HG02943 (cell line): ENCODE results near the gene TBX20.

Experiments
- ATAC-seq: cut with Tn5 transposase; IDR thresholded peaks from one replicate; pipeline ENCODE4 v1.9.1; 2021; ENCODE audit warnings: mild to moderate bottlenecking, low read depth, moderate library complexity; ENCODE audit not compliant: unreplicated experiment

TBX20 gene, protein sequence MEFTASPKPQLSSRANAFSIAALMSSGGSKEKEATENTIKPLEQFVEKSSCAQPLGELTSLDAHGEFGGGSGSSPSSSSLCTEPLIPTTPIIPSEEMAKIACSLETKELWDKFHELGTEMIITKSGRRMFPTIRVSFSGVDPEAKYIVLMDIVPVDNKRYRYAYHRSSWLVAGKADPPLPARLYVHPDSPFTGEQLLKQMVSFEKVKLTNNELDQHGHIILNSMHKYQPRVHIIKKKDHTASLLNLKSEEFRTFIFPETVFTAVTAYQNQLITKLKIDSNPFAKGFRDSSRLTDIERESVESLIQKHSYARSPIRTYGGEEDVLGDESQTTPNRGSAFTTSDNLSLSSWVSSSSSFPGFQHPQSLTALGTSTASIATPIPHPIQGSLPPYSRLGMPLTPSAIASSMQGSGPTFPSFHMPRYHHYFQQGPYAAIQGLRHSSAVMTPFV

DNA sequence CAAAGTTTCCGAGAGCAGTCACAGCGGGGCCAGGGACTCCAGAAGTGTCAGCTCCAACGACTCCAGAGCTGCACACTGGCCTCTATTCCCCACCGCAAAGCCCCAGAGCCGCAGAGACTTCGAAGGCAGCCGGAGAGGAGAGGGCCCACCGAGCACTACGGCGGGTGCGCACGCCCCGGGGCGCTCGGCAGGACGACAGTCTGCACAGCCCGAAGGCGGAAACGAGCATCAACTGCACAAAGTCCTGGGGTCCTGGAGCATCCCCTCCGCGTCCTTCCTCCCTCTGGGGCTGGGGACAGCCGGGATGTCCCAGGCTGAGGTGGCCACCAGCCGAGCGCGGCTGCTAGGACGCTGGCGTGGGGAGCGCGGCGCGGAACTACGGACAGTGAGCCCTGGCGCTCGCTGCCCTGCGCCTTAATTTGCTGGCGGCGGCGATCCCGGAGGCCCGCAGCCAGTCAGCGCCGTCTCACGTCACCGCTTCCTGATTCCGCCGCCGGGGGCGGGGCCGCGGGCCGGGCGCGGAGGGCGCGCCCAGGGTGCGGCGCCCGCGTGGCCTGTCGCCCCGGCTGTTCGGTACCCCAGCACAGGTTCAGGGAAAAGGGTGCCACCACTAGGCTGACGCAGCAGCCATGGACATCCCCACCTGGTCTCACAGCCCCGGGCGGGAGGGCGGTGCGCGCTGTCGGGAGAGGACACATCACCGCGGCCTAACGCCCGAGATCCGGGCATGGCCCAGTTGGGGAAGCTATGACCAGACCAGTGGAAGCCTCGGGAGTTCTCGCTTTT is at the start of gene TBX20:
Gene TBX20, minus strand, starts transcription at position 391 of the 786 bp plus-strand sequence. CDS start 480 bp downstream, outside the sequence.
- ATAC-seq: no peak

DNA sequence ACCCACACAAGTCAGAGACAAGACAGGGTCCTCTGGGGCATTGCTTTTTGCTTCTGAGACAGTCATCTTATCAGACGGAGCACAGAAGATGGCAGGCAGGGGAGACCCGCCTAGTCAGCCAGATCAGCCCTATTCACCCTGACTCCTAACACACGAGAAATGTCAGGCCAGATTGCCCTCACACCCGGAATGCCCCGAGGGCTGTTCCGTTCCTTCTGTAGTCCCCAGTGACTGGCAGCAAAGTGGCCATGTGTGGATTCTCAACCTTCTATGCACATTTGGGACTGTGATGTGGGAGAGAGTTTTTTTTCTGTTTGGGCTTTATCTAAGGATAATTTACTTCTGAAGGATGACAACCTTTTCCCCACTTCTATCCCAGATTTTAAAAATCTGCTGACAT is 35.5 kb upstream of the TBX20 start:
- no peak for ATAC-seq

DNA sequence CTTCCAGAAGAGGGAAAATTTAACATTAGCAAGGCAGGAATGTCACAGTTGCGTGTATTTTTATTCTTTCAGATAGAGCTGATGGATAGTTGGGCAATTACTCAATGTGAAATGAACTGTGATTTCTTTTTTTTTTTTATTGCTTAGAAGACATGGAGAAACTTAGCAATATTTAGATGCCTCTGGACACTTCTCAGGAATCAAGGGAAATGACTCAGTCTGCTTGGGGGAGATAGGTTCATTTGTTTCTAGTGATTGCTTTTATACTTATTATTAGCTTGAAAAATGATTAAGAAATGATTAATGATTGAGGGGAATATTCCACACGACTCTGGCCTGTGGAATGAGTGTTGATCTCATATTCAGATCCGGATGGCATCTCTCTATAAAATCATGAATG is 33.1 kb upstream of the TBX20 start:
- ATAC-seq: no peak

DNA sequence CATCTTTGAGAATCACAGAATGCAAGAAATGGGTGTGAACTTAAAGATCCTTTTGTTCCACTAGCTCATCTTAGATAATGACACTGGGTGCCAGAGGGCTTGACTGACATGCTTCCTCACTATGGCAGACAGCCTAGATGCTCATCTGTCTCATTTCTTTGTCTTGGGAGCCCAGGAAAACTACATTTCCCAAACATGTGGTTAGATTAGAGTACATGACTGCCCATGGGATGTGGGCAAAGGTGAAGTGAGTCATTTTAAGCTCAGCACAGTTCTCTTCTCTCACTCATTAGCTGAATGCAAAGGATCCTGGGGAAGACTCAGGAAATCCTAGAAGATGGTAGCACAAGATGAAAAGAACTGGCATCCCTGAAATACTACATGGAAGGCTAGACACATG is 32.5 kb upstream of the TBX20 start:
- ATAC-seq: no peak

DNA sequence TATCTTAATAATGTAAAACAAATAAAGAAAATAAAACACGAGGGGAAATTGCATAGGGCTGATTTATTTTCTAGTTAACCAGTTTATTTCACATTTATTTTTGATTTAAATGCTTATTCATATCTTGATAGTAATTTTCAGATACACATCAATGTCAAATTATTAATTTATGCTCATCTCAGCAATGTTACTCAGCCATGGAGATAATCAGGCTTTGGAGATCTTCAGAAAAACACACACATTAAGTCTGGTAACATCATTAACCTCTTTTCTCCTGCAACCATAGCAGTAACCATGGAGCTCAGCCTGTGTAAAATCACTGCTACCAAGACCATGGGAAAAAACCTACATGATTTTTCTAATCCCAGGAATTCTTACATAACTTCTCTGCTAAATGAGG is 31.9 kb upstream of the TBX20 start:
- ATAC-seq: no peak

DNA sequence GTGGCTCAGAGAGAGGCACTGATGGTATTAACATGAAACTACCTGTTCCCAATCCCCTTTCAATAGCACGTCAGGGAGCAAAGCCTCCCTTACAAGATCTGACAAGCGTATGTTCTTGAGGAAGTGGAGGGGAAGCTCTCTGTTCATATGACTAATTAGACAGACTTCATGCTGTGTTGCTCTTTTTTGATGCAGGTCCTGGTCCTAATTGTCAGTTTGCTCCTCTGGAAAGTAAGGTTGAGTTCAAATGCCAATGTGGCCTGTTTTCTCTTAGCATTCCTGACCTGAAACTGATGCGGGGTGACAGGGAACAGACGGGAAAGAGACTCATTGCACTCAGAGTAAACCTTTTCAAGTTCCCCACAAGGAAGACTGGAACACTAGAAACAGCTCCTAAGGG is 27.0 kb upstream of the TBX20 start:
- no peak for ATAC-seq

DNA sequence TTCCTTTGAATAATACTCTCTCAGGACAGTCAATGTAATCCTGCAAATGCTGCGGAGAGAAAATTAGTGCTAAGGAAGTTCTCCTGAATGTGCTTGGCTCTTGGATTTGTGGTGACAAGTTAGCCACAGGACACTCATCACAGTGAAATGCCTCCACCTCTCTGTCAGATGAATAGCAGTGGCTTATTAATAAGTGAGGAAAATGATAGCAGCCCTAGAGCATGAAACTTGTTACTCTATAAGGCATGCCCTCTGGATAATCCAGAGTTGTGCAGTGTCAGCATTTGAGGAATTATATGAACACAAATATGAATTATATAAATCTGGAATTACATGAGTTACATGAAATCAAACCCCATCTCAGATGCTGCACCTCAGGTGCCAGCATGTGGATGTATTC is 23.5 kb upstream of the TBX20 start:
- ATAC-seq: no peak

DNA sequence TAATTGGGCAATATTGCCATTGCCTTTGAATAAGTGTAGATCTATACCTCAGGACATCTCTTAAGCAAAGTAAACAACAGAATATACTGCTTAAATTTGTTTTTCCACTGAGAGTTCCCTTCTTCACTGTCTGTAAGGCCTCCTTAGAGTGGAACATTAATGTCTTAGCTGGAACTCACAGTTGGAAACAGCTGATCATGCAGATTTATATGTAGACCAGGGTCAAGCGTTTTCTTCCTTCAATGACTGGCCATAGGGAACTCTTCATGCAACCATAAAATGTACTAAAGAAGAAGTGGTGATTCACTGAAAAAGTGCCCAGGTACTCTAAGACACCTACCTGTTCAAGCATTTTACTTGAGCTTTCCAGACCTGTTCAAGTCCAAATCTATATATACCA is 18.3 kb upstream of the TBX20 start:
- ATAC-seq: no peak

DNA sequence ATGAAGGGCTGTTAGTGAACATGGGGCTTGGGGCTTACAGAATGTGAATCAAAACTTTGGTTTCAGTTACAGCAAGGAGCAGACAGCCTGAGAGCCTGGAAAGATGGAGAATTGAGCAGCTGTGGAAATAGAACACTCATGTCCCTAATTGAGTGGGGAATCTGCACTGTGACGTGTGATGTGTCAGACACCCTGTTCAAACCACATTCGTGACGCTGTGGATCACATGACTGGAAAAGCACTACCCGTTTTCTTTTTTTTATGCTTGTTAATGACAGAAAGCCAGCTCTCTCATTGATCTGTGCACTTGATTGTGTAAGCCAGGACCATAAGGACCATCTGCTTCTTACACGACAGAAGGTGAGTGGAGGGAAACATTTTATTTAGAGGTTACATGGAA is 15.1 kb upstream of the TBX20 start:
- no peak for ATAC-seq

DNA sequence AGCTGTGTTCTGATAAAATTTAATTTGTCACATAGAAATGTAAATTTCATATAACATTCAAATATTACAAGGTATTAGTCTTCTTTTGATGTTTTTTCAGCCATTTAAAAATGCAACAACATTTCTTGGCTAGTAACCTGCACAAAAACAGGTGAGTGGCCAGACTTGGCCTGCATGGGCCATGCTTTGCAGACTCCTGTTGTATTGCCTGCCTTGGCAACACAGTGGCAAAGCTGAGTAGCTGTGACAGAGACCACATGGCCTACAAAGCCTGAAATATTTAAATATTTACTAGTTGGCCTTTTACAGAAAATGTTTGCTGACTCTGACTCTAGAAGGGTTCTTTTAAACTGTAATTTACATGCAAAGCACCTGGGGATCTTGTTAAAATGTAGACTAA is 13.5 kb upstream of the TBX20 start:
- no peak for ATAC-seq

DNA sequence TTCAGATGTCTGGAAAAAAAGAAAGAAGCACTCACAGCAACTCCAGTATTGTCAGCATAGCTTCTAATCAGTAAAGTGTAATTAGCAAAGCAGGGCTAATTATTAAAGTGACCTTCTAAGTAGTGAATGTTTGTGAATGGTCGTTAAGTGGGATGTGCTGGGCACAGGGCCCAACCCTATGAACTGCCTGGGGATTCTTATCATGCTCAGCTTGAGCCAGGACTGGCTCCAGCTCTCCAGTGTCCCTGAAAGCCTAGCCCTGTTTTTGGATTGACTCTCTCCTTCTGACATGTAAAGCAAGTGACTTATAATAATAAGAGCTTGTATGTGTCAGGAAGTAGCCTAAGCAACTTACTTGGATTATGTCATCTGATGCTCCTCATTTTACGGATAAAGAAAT is 9.5 kb upstream of the TBX20 start:
- no peak for ATAC-seq

DNA sequence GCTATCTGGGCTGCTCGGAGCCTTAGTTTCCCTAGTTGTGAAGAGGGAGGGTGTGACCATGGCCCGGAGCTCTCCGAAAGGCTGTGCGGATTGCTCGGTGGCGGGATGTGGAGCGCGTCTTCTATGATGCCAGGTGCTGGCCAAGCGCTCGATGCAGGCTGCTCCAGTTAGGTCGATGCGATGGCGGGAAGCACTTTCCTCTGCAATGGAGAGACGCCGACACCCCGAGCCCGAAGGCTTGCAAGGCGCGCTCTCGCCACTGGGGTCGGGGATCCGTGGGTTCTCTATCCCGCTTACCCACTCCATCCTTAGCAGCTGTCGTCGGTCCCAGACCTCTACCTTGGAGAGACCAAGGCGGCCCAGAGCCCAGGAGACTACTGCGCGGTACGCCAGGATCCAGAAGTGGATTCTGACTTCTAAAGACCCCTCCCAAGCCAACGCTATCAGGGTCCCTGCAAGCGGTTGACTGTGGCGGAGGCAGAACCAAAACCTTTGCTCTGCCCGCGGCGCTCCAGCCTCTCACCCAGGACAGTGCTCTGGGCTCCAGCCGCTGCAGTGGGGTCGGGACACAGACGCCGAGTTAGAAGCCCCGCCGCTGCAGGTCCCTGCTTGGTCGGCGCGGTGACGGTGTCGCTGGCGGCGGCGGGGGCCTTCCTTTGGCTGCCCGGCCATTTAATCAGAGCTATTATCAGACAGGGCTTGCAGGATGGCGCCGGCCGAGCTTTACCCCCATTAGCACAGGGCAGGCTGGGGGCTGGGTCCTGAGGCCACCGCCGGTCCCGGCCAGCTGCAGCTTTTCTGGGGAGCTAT is 7.8 kb upstream of the TBX20 start:
- no peak for ATAC-seq

DNA sequence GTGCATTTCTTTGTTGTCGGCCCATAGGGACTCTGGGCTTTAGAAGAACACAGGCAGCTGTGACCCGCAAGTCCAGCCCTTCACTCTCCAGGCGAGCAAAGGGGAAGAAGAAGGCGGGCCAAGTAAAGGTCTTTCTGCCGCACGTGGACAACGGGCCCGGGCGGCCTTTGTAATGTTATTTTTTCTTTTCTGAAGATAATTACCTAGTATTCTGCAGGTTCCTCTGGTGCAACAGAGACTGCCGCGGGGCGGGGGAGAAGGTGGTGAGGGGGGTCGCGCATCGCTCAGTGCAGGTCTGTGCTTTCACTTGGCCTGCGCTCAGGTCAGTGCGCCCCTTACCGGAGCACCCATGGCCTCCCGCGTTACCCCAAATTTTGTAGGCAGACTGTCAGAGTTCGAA is 7.1 kb upstream of the TBX20 start:
- ATAC-seq: no peak

DNA sequence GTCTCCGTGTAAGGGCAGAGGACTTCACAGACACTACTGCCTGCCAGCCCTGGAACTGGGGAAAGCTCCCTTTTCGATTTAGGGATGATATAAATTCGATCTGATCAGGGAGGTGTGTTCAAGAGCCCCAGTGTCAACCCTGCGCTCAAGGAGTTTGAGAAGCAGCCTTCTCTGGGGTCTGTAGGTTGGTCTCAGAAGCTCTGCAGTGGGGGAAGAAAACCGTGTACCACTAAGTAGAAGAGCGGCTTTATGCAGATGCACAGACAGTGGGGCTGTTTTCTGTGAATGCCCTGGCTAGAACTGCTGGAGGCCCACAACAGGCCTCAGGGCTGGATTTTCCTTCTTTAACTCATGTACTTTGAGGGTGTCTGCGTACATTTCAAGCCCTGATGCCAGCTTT is 6.3 kb upstream of the TBX20 start:
- ATAC-seq: no peak

DNA sequence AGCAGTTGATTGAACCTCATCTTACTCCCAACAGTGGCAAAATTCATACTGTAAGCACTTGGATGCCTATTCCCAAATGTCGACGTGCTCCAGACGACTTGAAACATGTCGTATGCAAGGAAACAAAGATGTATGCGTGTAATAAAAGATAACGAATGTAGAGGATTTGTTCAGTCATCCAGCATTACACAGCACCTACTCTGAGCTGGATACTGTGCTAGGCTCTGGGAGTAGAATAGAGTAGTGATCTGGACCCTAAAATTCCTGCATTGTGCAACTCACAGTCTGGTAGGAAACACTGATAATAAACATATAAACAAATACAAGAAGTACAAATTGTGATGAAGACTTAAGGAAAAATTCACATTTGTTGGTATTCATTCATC is 5.6 kb upstream of the TBX20 start:
- no peak for ATAC-seq

DNA sequence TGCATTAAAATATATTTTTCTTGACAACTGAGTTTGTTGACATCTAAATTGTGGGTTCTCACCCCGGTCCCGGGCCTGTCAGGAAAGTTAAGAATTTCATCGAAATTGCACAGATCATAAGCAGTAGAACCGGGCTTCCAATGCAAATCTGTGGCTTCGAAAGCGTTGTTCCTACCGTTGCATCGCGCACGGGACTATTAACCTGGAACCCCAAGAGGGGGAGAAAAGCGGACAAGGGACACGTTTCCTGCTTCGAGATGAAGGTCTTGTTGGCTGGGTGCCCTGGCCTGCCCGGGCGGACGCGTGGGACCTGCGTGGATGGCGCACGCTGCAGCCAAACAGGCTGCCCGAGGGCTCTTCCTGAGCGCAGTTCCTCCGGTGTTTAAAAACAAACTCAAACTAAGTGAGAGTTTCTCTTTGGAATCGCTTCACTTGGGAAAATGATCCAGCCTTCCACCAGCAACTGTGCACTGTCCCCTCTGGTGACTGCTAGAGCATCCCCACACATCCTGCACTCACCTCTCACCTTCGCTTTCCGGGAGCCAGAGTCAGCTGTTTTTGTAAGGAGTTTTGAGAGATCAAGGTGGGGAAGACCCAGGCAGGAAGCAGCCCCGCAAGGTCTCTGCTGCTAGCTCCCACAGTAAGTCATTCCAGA is 5.1 kb upstream of the TBX20 start:
- ATAC-seq: no peak

DNA sequence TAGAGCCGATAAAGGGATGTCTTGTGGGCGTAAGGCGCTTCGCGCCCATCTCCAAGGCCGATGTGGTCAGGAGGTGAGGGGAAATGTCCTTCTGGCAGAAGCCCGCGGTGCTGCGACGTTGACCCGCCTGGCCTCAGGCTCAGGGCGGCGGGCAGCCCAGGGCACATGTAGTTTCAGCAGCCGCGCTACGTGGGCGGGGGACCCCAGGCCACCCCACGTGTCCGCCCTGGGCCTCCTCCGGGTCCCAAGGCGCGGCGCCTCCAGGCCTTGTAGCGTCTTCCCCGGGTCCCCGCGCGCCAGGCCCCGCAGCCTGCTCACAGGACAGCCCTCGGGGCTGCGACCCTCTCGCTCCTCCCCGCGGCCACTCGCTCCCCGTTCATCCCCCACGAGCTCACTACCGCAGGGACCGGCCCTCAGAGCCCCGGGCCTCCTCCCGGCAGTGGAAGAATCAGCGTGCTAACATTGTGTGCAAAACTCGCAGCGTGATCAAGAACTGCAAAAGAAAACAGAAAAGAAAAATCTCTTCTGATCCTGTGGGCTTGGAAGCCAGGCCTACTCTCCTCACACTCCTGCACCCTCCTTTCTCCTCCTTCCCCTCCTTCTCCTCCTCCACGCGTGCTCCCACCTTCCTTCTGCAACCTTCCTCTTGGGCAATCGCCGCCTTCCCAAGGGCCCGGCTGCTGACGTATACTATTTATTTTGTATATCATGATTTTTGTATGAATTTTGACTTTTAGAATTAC is 4.4 kb upstream of the TBX20 start:
- no peak for ATAC-seq

DNA sequence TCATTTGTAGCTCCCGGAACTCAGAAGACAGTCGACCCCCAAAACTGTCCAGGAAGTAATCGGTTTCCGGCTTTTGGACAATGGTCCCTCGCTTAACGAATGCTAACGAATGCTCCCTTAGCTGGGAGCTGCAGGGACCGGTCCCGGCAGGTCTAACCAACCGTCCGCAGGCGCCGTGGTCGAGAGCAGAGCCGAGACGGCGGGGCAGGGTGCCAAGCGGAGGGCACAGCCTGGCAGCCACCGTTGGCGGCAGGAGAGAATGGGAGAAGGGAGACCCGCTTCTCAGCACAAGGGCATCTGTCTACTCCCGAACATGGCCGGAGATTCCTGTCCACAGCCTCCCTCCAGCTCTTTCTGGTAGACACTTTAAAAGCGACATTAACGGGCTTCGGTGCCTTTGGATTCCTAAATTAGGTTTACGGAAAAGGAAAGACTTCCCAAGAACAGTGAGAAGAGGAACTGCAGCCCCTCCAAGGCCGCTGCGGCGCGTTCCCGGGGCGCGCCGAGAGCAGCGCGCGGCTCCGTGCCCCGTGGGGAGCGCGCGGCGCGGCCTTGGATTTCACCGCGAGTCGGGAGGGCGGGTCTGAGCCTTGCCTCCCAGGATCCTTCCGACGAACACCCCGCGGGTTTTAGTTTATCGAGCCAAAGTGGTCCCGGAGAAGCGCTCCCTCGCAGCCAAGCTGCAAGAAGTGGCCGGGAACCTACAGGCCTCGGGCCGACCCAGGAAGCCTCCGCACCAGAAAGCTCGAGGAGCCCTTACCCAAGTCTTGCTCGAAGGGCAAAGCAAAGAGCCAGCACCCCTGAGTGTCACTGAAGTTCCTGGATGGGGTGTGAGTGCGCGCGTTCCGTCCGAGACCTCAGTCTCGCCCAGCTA is 3.6 kb upstream of the TBX20 start:
- ATAC-seq: no peak
